IPS-18c (cell line): ENCODE data around the gene ATP12A.
"Not testable (repeated sequence)": the region's sequence is repeated elsewhere in the genome, so short reads cannot be mapped to it uniquely, and the experiment has no call there.

Source experiments
- H3K4me3 ChIP-seq: 2 replicates; pipeline ENCODE4 v1.7.0; 2013; ENCODE audit warnings: low read depth, mild to moderate bottlenecking, low read length, moderate library complexity; ENCODE audit not compliant: insufficient read depth
- H3K9me3 ChIP-seq: one replicate; pipeline ENCODE4 v1.6.1; 2013; ENCODE audit warnings: mild to moderate bottlenecking, low read length, moderate library complexity; ENCODE audit not compliant: control insufficient read depth, insufficient read depth

Gene ATP12A

DNA sequence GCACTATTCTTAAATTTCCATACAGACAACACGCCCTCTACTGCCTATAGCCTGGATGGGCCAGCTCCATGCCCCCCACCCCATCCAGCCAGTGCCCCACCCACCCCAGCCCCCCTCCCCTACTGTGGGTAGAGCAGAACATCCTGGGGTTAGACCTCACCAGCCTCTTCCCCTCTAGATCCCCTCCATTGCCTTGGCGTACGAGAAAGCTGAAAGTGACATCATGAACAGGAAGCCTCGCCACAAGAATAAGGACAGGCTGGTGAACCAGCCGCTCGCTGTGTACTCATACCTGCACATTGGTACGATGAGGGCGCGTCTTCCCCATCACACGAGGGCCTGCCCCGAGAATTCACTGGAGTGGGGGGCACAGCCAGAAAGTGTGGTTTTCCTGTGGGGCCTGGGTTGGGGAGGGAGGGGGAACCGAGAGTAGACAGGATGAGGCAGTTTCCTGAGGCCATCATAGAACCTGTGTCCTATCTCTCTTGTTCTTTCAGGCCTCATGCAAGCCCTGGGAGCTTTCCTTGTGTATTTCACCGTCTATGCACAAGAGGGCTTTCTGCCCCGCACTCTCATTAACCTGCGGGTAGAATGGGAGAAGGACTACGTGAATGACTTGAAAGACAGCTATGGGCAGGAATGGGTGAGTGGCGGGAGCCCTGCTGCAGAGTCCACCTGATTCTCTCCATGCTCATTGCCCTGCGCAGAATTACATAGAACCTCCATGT lies 29.1 kb downstream of the ATP12A start:
- no peak overlapping the region for H3K4me3 ChIP-seq
- H3K9me3 ChIP-seq, result no peaks in the 10 kb centered on the region

DNA sequence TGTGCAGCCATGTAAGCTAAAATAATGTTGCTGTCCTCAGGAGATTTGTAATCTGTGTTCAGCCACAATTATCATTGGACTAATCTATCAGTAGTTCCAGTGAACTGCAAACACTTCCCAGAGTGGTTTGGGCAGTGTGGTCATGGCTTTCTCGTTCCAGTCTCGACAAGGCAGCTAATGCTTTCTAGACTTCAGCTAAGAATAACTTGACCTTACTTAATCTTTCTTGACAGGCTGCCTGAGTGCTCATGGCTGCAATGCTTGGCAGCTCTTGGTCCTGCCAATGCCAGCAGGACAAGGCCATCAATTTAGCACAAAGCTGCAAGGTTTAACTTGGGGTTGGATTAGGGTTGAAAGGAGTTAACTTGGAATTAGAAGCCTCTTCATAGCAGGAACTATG lies 32.8 kb downstream of the ATP12A start:
- H3K4me3 ChIP-seq, result no peak overlapping the region
- H3K9me3 ChIP-seq, result no peaks in the 10 kb centered on the region

DNA sequence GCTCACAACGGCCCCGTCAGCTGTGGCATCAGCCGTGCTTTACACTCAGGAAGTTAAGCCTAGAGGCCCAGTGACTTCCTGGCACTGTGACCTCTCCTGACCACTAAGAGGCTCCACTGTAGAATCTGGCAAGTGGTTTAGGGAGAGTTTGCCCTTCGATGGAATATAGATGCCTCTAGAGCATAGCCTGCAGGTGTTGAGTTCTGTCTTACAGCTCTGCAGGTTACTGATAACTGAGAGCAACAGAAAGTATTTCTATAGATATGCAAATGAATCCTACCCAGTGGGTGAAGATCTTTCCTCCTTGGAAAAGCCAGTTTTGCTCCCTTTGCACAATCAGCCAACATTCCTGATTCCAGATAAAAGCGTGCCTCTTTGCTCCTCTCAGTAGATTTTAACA lies 35.8 kb downstream of the ATP12A start:
- Histone ChIP-seq H3K4me3 (no peak overlapping the region), H3K9me3 (no peaks in the 10 kb centered on the region)

DNA sequence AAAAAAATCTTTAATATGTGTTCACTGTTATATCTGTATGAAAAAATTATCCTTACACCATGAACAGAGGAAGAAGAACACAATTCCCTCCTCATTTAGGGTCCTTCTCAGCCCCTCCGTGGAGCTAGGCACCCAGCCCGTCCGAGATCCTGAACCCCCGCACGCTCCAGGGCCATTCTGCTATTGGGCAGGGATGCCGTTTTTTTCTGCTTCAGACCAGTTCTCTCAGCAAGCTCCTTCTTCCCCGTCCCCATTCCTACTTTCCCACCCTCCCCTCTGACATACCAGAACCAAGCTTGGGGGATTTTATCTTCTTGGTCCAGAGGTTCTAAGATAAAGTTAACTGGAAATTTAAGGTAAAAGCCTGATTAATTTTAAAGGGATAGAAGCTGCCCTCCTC lies 36.2 kb downstream of the ATP12A start:
- no peak overlapping the region for H3K4me3 ChIP-seq
- no peaks in the 10 kb centered on the region for H3K9me3 ChIP-seq

DNA sequence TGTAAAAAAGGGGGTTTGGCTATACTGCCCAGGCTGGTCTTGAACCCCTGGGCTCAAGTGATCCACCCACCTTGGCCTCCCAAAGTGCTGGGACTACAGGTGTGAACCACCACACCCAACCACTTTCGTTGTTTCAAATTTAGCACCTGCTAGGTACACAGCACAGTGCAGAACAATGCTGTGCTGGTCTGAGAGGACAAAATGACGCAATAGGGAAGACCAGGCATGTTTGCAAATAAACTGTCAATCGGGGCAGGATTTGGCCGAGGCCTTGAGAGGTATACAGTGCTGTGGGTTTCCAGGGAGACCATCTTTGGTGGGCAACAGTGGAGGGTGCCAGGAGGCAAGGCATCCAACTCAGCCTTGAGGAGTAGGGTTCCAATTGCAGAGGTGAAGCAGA lies 37.0 kb downstream of the ATP12A start:
- H3K4me3 ChIP-seq, result no peak overlapping the region
- no peaks in the 10 kb centered on the region for H3K9me3 ChIP-seq

DNA sequence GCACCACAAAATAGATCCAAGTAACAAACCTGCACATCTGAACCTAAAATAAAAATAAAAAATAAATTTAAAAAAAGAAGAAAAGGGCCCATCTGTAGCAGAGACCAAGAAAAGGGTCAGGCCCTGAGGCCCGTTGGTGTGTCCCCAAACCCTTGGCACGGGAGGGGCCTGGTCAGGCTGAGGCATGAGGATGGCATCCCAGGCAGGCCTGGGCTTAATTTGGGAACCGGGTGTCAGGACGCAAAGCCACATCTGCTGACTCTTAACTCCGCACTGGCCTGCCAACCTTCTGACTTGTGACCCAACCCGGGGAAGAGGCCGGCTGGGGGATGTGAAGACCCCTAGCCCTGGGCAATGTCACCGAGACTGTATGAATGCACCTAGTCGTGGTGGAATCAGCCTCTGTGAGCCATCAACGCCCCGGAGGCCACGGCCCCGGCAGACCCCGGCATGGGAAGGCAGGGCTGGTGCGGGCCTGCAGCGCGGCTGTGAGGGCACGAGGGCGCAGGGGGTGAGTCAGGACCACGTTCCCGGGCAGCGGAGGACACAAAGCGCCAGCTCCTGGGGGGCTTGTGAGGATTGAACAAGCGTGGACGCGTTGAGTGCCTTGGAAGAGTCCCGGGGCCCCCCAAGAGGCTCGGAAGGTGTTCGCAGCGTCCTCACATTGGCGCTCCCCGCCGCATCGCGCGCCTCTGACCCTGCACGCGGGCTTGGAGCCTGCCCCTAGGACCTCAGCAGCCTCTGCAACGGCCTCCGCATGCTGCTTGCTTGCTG lies 38.2 kb downstream of the ATP12A start:
- no peak overlapping the region for H3K4me3 ChIP-seq
- H3K9me3 ChIP-seq, result no peaks in the 10 kb centered on the region

DNA sequence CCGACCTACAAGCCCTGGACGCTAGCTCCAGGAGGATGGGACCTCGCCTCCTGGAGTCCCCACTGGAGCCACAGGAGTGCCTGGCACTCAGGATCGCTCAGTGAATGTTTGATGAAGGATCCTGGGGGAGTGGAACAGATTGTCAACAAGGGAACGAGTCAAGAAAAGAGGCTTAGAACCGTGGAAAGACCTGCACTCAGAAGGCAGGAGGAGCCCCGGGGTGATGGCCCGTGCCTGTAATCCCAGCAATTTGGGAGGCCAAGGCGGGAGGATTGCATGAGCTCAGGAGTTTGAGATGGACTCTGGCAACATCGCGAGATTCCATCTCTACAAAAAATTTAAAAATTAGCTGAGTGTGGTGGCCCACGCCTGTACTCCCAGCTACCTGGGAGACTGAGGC lies 38.9 kb downstream of the ATP12A start:
- no peak overlapping the region for H3K4me3 ChIP-seq
- H3K9me3 ChIP-seq, result no peaks in the 10 kb centered on the region

DNA sequence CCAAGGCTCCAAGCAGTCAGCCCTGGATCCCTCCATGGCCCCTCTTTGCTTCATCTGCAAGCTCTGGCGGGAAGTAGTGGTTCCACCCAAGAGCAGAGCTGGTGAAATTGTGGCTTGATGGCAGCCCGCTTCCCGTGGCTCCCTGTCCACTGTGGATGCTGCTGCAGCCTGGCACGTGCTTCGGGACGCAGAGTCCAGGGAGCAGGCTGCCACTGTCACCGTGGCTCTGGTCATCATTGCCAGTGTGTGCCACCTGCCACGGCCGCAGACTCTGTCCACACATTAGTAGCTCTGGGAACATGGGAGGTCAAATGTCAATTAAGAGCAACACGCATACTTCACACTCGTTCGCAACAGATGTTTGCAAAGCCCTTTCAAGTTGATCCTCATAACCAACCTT lies 43.0 kb downstream of the ATP12A start:
- no peak overlapping the region for H3K4me3 ChIP-seq
- H3K9me3 ChIP-seq, result no peaks in the 10 kb centered on the region

DNA sequence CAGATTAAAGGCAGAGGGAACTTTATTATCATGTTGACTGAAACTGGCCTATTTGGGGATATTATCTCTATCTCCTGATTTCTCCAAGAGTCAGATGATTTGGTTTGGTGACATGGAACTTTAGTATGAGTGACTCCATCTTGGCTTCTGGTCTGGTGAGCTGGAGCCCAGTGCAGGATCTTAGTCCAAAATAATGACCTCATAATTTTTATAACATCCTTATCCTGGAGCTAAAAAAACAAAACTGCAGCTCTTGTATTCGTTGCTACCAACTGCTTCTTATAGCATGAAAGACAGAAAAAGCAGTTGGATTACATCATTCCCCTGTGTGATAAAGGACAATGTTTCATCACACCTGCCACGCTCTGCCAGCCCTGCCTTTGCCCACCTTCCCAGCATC lies 44.5 kb downstream of the ATP12A start:
- Histone ChIP-seq H3K4me3 (no peak overlapping the region), H3K9me3 (no peaks in the 10 kb centered on the region)

DNA sequence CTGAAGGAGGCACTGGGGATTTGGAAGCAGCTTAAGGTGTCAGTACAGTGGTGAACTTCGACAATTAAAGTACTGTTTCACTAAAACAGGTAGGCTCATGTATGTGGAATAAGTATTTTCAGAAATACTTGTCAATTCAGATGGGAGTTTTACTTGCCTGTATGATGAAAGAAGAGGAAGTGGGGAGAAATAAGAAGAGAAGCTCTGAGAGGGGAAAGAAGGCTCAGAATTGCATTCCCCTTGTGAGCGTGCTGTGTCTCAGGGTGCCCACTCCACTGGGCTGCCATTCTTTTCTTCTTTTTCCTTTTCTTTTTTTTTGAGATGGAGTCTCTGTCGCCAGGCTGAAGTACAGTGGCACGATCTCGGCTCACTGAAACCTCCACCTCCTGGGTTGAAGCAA lies 45.2 kb downstream of the ATP12A start:
- H3K9me3 ChIP-seq, result no peaks in the 10 kb centered on the region
- no peak overlapping the region for H3K4me3 ChIP-seq

DNA sequence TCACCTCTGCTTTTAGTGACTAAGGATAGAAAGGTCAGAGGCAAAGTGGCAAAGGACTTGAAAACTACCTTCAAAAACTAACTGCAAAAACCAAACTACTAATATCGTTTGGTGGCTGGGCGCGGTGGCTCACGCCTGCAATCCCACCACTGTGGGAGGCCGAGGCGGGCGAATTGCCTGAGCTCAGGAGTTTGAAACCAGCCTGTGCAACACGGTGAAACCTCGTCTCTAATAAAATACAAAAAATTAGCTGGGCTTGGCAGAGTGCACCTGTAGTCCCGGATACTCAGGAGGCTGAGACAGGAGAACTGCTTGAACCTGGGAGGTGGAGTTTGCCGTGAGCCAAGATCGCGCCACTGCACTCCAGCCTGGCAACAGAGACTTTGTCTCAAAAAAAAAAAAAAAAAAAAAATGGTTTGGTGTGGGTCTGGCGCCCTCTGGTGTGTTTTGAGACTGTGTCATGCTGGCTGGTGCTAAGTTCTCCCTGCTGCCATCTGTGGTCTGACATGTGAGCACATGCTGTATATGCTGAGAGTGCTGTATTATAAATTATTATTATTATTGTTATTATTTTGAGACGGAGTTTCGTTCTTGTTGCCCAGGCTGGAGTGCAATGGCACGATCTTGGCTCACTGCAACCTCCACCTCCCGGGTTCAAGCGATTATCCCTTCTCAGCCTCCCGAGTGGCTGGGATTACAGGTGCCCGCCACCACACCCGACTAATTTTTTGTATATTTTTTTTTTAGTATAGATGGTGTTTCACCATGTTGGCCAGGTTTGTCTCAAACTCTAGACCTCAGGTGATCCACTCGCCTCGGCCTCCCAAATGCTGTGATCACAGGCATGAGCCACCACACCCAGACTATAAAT lies 47.8 kb downstream of the ATP12A start:
- no peak overlapping the region for H3K4me3 ChIP-seq
- H3K9me3 ChIP-seq, result no peaks in the 10 kb centered on the region

DNA sequence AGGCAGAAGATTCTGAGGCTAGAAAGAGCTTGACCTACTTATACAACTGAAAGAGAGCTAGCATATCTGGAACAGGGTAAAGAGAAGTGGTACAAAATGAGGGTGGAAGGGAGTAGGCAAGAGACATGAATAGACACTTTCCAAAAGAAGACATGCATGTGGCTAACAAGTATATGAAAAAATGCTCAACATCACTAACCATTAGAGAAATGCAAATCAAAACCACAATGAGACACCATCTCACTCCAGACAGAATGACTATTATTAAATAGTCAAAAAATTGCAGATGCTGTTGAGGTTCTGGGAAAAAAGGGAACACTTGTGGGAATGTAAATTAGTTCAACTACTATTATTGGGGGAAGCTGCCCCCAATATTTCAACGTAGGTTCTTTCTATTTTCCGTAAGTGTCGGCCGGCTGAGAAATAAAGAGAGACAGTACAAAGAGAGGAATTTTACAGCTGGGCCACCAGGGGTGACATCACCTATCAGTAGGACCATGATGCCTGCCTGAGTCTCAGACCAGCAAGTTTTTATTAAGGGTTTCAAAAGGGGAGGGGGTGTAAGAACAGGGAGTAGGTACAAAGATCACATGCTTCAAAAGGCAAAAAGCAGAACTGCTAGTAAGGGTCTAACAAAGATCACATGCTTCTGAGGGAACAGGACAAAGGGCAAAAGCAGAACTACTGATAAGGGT lies 50.8 kb downstream of the ATP12A start:
- H3K9me3 ChIP-seq, H3K4me3 ChIP-seq: not testable (repeated sequence)

DNA sequence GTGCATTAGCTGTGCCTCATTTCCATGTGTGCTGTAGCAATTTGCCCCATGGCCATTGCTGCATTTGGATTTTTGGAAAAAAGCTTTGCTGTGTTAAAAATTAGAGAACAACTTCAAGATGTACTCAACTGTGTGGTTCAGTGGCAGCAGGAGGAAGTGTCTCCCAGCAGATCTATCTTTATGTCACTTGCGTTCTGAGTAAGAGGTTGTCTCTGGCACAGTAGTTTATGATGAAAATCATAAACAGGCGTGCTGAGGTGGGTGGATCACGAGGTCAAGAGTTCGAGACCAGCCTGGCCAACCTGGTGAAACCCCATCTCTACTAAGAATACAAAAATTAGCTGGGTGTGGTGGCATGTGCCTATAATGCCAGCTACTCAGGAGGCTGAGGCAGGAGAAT lies 54.7 kb downstream of the ATP12A start:
- Histone ChIP-seq H3K9me3 (no peaks in the 10 kb centered on the region), H3K4me3 (no peak overlapping the region)

DNA sequence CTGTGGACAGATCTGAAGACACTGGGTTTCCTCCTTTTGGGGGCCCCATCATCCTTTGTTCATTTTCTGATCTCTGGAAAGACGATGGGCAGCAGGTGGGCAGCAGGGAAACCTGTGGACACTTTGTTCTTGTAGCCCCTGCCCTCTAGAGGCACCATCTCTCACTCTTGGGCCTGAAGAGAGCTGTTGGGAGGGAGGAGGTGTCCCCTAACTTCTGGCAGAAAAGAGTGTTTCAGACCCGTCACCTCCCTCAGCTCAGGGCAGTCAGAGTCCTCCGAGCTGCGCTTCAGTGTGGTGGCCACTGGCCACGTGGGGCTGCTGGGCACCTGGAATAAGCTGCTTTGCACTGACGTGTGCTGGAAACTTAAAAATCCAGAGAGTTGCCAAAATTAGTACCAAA lies 56.8 kb downstream of the ATP12A start:
- no peaks in the 10 kb centered on the region for H3K9me3 ChIP-seq

DNA sequence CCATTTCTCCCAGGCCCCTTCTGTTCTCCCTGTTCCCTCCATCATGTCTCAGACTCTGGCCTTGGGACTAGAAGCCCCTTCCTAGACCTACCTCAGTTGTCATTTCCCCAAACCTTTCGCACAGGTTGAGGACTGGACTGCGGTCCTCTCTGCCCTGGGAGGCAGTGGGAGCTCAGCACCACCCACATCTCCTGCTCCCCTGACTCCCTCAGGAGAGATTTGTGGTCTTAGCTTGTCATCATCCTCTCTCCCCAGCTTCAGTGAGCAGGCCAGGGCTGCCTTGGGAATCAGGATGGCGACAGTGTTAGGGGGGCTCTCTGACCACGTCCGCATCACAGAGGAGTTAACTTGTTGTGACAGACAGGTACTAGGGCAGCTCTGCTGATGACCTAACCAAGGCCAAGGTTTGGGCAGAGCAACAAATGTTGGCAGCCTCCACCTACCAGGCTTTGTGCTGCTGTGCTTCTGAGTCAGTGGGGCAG lies 58.2 kb downstream of the ATP12A start:
- H3K9me3 ChIP-seq, result no peaks in the 10 kb centered on the region

More for the DNA sequence above, 56.8 kb downstream of the ATP12A start:
- H3K4me3 ChIP-seq, result no peak overlapping the region

DNA sequence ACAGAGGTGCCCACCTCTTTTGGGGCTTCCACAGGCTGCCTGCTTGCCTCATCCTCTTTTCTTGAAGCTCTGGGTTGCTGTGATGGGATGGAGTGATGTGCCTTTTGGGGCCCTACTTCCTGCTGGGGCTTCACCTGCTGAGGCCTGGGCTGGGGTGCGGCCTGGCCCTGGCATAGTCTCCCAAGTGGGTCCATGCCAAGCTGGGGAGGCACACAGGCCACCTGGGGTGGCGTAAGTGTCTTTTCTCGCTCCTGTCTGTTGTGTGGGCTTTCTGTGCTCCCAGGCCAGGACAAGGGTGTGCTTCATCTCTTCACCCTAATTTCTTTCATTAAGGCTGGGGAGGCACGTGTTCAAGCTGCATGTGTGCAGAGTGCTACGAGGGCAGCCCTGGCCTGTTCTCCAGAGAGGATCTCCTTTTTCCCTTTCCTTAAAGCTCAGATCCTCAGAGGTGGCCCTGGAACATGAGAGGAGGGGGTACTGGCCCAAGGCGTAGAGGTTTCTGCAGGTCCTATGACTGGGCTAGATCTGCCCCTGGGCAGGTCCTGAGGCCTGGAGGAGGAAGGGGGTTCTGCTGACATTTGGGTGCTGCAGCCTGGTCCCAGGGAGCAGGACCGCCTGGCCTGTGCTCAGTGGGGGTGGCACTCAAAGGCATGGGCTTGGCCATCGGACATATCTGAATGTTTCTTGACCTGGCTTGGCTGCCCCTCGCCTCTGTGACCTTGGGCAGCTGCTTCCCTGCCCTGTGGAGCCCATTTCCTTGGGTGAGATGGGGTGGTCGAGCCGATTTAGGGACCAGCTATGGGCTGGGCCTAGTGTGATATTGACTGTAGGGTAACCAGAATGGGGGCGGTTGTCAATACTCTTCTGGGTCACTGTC lies 60.0 kb downstream of the ATP12A start:
- no peak overlapping the region for H3K4me3 ChIP-seq
- H3K9me3 ChIP-seq, result no peaks in the 10 kb centered on the region

More for the DNA sequence above, 58.2 kb downstream of the ATP12A start:
- no peak overlapping the region for H3K4me3 ChIP-seq
